Large intestine (tissue), 3 donors: ENCODE measurements around the gene MYO7A. TPM values are rescaled to one million over a fixed set of nuclear protein-coding genes. Genes with fewer than 3 reads are reported as not detected.

Source experiments
- DNase-seq, 2 donors: peaks; one replicate each; pipeline versions ENCODE4 v3.0.0 to v3.0.0-alpha.2; 2013
- H3K27ac ChIP-seq: one replicate; pipeline ENCODE4 v1.5.1; 2013; ENCODE audit warnings: low read length
- H3K27me3 ChIP-seq: 2 replicates; pipeline ENCODE4 v1.6.1; 2013; ENCODE audit warnings: low read length; ENCODE audit not compliant: control insufficient read depth, insufficient read depth
- H3K36me3 ChIP-seq: 2 replicates; pipeline ENCODE4 v1.6.1; 2013; ENCODE audit warnings: low read length; ENCODE audit not compliant: control insufficient read depth, insufficient read depth
- H3K4me1 ChIP-seq: one replicate; pipeline ENCODE4 v1.6.1; 2013; ENCODE audit warnings: low read length; ENCODE audit not compliant: control insufficient read depth, insufficient read depth
- H3K4me3 ChIP-seq: one replicate; pipeline ENCODE4 v1.5.1; 2013; ENCODE audit warnings: low read length
- H3K9me3 ChIP-seq: one replicate; pipeline ENCODE4 v1.6.1; 2013; ENCODE audit warnings: mild to moderate bottlenecking, low read depth, low read length, moderate library complexity; ENCODE audit not compliant: control insufficient read depth
- WGBS: methylation state at CpG from one replicate; pipeline ENCODE4 v1.1.5; 2013; ENCODE audit warnings: low lambda C conversion rate; ENCODE audit not compliant: insufficient coverage; 5-methylcytosine and 5-hydroxymethylcytosine counted together
- polyA plus RNA-seq: library from polyadenylated mRNA; unstranded; fragments of 120-200 nt; gene quantifications from one replicate; pipeline ENCODE4 v1.2.1, GENCODE V29; 2013

The MYO7A gene
- polyA plus RNA-seq, 1 donor, result 68.4 TPM

DNA sequence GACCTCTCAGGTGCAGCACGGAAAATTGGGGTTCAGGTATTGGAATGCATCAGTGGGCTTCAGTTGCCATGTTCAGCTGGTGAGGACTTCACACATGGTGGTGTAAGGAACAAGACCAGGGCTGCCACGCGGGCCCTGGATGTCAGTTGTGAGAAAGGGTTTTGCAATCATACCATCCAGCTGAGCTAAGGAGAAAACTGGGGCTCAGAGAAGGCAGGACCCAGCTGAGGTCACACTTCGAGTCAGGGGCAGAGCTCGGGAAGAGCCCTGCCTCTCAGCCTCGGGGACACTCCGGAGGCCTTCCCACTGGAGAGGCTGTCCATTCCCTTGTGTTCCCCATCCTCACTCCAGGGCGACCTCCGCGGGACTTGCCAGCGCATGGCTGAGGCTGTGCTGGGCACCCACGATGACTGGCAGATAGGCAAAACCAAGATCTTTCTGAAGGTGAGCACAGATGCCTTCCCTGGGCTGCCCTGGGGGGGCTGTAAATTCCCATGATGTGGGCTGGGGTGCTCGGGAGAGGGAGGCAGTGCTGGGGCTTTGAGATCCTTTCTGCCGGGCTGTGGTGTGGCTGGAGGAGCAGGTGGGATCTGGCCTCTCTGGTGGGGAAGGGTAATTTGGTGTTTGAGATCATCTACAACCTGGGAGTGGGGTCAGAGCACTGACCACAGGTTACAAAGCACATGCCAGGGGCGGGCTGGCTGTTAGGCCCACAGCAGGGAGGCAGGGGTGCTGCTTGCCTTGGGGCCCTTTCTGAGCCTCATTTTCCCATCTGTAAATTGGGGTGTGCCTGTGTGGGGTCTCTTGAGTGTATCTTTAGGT, 47.2 kb downstream of the MYO7A start:
- H3K9me3 ChIP-seq, result peaks cover 2% of the 10 kb centered on the region
- no peak overlapping the region for H3K27ac ChIP-seq
- no CpG with 5 or more reads among the region's 15 CpGs for WGBS
- no peak for DNase-seq
- H3K36me3 ChIP-seq, result peaks cover 46% of the 10 kb centered on the region
- H3K27me3 ChIP-seq, result no peaks in the 10 kb centered on the region
- peaks cover 18% of the 10 kb centered on the region for H3K4me1 ChIP-seq
- H3K4me3 ChIP-seq, result no peak overlapping the region

DNA sequence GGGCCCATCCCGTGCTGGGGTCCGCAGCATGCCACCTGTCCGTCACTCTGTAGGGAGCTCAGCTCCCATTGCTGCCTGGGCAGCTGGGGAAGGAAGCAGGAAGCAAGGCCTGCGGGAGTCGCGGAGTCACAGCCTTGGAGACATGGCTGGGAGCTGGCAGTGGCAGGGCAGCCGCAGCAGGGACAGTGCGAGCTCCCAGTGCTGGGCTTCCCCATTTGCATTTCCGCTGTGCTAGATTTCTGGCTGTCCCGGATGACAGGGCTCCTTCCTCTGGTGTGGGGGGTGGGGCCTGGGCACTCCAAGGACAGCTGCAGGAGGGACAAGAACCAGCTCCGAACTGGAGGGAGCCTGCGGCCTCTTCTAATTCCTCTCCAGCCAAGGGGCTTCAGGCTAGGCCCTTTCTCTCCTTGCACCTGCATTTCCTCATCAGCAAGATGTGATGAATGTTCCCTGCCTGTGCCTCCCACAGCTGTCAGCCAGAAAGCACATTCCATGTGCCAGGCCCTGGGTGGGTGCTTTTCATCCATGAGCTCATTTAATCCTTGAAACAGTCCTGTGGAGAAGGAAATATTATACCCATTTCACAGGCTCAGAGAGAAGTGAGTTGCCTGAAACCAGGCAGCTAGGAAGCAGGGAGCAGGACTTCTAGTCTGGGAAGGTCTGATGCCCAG, 48.0 kb downstream of the MYO7A start:
- H3K27me3 ChIP-seq, result no peaks in the 10 kb centered on the region
- no peak overlapping the region for H3K4me3 ChIP-seq
- WGBS, result no CpG with 5 or more reads among the region's 12 CpGs
- peaks cover 18% of the 10 kb centered on the region for H3K4me1 ChIP-seq
- peaks cover 50% of the 10 kb centered on the region for H3K36me3 ChIP-seq
- H3K9me3 ChIP-seq, result peaks cover 2% of the 10 kb centered on the region
- DNase-seq, result no peak
- no peak overlapping the region for H3K27ac ChIP-seq

DNA sequence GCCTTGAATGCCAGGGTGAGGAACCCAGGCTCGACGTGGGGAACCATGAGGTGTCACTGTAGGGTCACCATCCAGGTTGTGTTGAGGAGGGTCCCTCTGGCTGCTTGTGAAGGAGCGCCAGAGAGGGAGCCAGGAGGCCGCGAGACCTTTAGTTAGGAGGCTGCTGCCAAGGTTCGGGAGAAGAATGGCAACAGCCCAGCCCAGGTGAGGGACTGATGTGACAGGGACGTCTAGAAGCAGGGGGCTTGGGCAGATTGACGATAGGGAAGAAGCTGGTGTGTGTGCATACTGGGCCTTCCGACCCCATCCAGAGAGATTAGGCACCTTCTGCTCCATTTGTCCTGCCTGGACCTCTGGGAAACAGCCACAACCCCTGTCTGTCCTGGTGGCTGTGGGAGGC, 49.0 kb downstream of the MYO7A start:
- WGBS, result no CpG with 5 or more reads among the region's 9 CpGs
- H3K4me3 ChIP-seq, result no peak overlapping the region
- H3K9me3 ChIP-seq, result peaks cover 2% of the 10 kb centered on the region
- H3K27me3 ChIP-seq, result no peaks in the 10 kb centered on the region
- no peak for DNase-seq
- no peak overlapping the region for H3K27ac ChIP-seq
- peaks cover 14% of the 10 kb centered on the region for H3K4me1 ChIP-seq
- peaks cover 60% of the 10 kb centered on the region for H3K36me3 ChIP-seq

DNA sequence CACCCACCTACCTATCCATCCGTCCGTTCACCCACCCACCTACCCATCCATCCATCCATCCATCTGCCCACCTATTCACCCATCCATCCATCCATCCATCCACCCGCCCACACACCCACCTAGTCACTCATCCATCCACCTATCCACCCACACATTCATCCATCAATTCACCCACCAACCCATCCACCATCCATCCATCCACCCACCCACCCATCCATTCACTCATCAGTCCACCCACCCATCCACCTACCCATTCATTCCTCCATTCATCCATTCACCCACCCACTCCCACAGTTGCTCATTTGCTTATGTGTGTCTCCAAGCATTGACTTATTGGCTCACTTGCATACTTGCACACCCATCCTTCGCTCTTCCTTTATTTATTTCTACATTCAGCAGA, 50.1 kb downstream of the MYO7A start:
- WGBS, result 100% methylated on average over 1 of the region's 4 CpGs
- peaks cover 71% of the 10 kb centered on the region for H3K36me3 ChIP-seq
- H3K4me1 ChIP-seq, result peaks cover 9% of the 10 kb centered on the region
- H3K27me3 ChIP-seq, result no peaks in the 10 kb centered on the region
- no peak overlapping the region for H3K4me3 ChIP-seq
- no peak for DNase-seq
- peaks cover 2% of the 10 kb centered on the region for H3K9me3 ChIP-seq
- no peak overlapping the region for H3K27ac ChIP-seq

DNA sequence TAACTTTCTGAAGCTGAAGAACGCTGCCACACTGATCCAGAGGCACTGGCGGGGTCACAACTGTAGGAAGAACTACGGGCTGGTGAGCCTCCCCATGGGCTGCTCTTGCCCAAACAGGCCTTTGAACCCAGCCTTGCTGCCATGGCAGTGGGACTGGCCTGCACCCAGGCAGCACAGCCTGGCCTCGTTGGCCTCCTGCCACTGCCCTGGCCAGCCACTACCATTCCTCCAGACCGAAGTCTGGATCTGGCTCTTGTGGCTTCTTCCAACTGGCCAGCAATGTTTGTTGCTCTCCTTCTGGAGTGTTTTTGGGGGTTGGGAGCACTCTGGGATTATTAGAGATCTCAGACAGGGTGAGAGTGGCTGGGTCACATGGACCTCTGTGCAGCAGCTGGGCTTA, 51.0 kb downstream of the MYO7A start:
- H3K4me1 ChIP-seq, result peaks cover under 1% of the 10 kb centered on the region
- H3K4me3 ChIP-seq, result no peak overlapping the region
- WGBS, result no CpG with 5 or more reads among the region's 5 CpGs
- no peak overlapping the region for H3K27ac ChIP-seq
- no peak for DNase-seq
- H3K27me3 ChIP-seq, result no peaks in the 10 kb centered on the region
- H3K9me3 ChIP-seq, result peaks cover 2% of the 10 kb centered on the region
- peaks cover 74% of the 10 kb centered on the region for H3K36me3 ChIP-seq

DNA sequence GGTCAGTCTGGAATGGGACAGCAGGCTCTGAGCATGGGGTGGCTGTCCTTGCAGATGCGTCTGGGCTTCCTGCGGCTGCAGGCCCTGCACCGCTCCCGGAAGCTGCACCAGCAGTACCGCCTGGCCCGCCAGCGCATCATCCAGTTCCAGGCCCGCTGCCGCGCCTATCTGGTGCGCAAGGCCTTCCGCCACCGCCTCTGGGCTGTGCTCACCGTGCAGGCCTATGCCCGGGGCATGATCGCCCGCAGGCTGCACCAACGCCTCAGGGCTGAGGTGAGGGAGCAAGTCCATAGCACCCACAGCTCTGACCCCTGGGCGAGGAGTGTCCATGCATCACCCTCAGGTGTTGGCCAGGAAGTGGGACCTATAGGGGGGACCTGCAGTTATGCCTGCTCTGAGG, 51.6 kb downstream of the MYO7A start:
- peaks cover 73% of the 10 kb centered on the region for H3K36me3 ChIP-seq
- H3K4me3 ChIP-seq, result no peak overlapping the region
- peaks cover 2% of the 10 kb centered on the region for H3K9me3 ChIP-seq
- no peak overlapping the region for H3K27ac ChIP-seq
- no peaks in the 10 kb centered on the region for H3K4me1 ChIP-seq
- DNase-seq, result no peak
- no CpG with 5 or more reads among the region's 19 CpGs for WGBS
- no peaks in the 10 kb centered on the region for H3K27me3 ChIP-seq

DNA sequence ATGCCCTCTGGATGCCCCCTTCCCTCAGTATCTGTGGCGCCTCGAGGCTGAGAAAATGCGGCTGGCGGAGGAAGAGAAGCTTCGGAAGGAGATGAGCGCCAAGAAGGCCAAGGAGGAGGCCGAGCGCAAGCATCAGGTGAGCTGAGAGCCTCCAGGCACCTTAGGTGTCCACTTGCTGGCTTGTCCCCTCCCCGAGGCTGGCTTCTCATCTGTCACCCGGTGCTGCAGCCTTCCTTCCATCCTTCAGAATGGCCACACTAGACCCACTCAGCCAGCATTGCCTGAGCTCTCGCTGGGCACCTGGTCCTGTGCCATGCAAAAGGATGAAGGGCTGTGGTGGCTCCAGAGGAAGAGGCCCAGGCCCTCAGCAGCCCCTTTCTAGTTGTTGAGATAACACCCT, 52.3 kb downstream of the MYO7A start:
- Histone ChIP-seq H3K4me3 (no peak overlapping the region), H3K4me1 (no peaks in the 10 kb centered on the region), H3K27ac (no peak overlapping the region), H3K27me3 (no peaks in the 10 kb centered on the region), H3K9me3 (peaks cover 2% of the 10 kb centered on the region), H3K36me3 (peaks cover 69% of the 10 kb centered on the region)
- no peak for DNase-seq
- no CpG with 5 or more reads among the region's 11 CpGs for WGBS

DNA sequence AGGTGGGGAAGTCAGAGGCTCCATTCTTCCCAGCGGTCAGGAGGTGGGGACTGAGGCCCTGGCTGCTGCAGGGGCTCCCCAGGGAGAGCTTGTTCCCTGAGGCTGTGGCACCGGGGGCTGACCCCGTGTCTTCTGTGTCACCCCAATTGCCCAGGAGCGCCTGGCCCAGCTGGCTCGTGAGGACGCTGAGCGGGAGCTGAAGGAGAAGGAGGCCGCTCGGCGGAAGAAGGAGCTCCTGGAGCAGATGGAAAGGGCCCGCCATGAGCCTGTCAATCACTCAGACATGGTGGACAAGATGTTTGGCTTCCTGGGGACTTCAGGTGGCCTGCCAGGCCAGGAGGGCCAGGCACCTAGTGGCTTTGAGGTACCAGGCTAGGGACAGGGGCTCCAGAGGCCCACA, 53.2 kb downstream of the MYO7A start:
- Histone ChIP-seq H3K27ac (no peak overlapping the region), H3K4me3 (no peak overlapping the region), H3K4me1 (no peaks in the 10 kb centered on the region), H3K36me3 (peaks cover 62% of the 10 kb centered on the region), H3K9me3 (peaks cover 2% of the 10 kb centered on the region), H3K27me3 (no peaks in the 10 kb centered on the region)
- DNase-seq, result no peak
- WGBS, result no CpG with 5 or more reads among the region's 11 CpGs

DNA sequence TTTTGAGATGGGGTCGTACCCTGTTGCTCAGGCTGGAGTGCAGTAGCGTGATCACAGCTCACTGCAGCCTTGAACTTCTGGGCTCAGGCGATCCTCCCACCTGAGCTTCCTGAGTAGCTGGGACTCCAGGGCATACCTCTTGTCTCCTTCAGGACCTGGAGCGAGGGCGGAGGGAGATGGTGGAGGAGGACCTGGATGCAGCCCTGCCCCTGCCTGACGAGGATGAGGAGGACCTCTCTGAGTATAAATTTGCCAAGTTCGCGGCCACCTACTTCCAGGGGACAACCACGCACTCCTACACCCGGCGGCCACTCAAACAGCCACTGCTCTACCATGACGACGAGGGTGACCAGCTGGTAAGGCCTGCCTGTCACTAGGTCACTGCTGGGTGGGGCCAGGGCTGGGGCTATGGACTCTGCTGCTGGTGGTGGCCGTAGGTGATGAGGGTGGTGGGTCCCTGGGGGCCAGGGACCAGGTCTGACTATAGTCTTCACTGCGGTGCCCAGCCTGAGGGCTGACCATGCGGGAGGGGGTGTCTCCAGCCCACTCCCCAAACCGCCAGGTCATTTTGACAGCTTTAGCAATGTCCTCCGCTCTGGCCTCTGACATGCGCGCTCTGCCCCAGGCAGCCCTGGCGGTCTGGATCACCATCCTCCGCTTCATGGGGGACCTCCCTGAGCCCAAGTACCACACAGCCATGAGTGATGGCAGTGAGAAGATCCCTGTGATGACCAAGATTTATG, 53.9 kb downstream of the MYO7A start:
- Histone ChIP-seq H3K36me3 (peaks cover 55% of the 10 kb centered on the region), H3K4me1 (peaks cover 3% of the 10 kb centered on the region), H3K27ac (no peak overlapping the region), H3K27me3 (no peaks in the 10 kb centered on the region), H3K4me3 (no peak overlapping the region), H3K9me3 (peaks cover 2% of the 10 kb centered on the region)
- DNase-seq, result no peak
- WGBS, result no CpG with 5 or more reads among the region's 22 CpGs

DNA sequence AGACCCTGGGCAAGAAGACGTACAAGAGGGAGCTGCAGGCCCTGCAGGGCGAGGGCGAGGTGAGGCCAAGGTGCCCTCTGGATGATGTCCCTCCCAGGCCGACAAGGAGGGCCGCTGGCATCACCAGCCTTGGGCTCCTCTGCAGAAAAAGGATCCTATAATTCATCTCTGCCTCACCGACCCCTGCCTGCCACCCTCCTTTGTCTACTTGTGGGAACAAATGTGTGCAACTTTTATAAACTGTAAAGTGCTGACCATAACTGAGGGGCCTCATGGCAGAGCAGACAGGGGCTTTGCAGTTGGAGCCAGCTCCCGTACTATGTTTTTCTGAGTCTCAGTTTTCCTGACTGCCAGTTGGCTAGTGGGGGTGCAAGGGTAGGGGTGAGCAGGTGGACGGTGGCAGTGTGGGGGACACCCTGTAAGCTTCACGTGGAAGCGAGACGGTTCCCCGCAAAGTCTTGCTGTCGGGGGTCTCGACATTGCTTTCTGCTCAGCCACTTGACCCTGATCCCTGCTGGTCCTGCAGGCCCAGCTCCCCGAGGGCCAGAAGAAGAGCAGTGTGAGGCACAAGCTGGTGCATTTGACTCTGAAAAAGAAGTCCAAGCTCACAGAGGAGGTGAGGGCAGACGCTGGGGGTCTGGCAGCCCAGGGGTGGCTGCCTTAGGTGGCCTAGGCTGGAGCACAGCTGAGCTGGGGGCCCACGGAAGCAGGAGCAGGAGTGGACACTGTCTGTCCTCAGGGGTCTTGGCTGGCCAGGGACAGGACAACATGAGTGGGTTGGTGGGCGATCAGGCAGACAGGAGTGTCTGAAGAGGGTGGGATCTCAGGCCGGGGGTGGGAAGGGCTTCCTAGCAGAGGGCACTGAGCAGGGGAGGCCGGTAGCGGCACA, 54.7 kb downstream of the MYO7A start:
- WGBS, result no CpG with 5 or more reads among the region's 21 CpGs
- peaks cover 9% of the 10 kb centered on the region for H3K4me1 ChIP-seq
- no peak for DNase-seq
- peaks cover 52% of the 10 kb centered on the region for H3K36me3 ChIP-seq
- H3K27ac ChIP-seq, result no peak overlapping the region
- no peak overlapping the region for H3K4me3 ChIP-seq
- H3K27me3 ChIP-seq, result no peaks in the 10 kb centered on the region
- peaks cover 2% of the 10 kb centered on the region for H3K9me3 ChIP-seq
